Activated CD8-positive, alpha-beta memory T cell treated with anti-CD3 and anti-CD28 coated beads, Interleukin-2, amount 50 U/mL, for 1 hour (primary cell): ENCODE measurements around the gene PIH1D1.
A peak's percentile ranks its signal among the peaks of the same experiment; 100 is the strongest.
"Not testable (repeated sequence)": the region's sequence is repeated elsewhere in the genome, so short reads cannot be mapped to it uniquely, and the experiment has no call there.

Experiments used
- DNase-seq: peaks from one replicate; pipeline ENCODE4 v3.0.0-alpha.2; 2020; ENCODE audit errors: extremely low read depth

PIH1D1 gene

DNA sequence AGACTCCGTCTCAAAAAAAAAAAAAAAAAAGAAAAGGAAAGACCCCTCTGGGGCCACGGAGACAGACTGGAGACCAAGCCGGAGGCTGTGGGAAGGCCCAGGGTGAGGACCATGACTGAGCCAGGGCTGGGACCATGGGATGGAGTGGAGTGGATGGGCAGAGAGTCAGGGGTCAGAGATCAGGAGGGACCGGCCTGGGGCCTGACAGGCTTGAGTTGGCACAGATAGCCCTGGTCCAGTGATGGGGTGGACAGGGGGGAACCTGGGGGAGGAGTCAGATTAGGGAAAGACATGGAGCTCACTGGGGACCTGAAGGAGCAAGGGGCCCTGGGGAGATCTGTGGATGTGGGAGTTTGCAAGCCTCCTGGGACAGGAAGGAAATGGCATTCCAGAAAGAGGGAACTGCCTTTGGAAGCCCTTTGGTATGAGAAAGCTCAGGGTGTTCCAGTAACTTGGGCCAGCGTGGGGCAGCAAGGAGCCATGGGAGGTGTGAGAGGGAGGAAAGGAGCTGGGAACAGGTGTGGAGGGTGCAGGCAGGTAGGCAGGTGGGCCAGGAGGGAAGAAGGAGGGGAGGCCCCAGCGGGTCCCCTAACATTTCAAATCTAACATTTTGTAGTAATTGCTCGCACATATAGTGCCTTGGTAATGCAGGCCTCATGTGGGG lies 29.5 kb upstream of the PIH1D1 start:
- DNase-seq: no peak

DNA sequence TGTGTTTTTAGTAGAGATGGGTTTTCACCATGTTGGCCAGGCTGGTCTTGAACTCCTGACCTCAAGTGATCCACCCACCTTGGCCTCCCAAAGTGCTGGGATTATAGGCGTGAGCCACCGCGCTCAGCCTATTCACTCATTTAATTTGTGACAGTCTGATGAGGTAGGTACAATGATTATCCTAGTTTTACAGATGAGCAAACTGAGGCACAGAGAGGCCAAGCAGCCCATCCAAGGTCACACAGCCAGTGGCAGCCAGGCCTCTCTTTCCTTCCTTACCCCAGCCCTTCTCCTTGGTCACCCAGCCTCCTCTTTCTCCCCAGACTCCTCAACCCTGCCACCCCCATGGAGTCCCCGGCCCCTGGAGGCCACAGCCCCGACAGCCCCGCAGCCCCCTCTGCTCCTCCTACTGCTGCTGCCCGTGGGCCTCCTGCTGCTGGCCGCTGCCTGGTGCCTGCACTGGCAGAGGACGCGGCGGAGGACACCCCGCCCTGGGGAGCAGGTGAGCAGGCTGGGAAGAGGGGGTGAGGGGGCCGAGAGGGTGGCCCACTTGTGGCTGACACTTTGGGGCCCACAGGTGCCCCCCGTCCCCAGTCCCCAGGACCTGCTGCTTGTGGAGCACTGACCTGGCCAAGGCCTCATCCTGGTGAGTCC lies 28.5 kb upstream of the PIH1D1 start:
- DNase-seq: no peak

DNA sequence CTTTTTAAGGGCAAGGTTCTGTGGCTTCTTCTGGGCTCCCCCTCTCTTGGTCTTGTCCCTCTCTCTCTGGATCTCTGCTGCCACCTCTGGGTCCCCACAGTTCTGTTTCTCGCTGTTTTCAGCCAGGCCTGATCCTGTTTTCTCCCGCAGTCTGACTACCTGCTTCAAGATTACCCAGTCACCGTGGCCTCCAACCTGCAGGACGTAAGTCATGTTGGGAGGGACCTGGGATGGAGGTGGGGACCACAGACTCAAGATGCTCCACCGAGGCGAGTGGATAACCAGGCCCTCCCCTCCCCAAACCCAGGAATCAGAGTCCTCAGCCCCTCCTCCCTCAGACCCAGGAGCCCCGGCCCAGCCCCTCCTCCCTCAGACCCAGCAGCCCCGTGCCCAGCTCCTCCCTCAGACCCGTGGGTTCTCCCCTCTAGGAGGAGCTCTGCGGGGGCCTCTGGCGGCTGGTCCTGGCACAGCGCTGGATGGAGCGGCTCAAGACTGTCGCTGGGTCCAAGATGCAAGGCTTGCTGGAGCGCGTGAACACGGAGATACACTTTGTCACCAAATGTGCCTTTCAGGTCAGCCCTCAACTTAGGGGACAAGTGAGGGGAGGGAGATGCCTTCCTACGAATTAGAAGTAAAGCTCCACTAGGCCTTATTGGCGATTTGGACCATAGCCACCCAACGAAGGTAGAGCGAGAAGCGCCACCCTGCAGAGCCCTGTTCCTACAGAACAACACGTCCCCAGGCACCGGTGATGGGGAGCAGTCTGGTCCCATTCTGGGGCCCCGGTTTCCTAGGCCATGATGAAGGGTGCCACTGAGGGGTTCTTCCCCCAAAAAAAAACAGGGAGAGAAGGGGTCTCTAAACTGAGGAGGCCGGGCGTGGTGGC lies 24.6 kb upstream of the PIH1D1 start:
- no peak for DNase-seq

DNA sequence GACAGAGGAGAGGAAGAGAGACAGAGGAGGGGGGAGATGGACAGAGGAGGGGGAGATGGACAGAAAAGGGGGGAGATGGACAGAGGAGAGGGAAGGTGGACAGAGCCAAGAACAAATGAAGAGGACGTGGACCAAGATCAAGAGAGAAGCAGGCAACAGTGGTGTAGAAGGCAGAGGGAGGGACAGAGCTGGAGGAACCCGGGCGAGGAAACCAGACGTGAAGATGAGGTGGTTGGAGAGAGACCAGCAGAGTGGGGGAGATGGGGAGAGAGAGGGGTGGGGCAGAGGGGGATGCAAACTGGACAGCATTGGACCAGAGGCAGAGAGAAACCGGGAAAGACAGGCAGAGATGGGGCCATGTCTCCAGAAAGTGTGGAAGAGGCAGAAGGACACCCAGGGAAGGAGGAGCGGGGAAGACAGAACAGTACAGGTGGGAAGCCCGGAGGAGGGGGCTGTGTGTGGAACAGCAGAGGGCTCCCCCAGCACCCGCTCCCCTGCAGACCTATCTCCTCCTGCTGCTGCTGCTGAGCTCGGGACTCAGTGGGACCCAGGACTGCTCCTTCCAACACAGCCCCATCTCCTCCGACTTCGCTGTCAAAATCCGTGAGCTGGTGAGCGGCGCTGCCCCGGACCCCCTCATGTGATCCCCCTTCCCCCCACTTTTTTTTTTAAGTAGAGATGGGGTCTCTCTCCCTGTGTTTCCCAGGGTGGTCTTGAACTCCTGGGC lies 23.7 kb upstream of the PIH1D1 start:
- DNase-seq: no peak

DNA sequence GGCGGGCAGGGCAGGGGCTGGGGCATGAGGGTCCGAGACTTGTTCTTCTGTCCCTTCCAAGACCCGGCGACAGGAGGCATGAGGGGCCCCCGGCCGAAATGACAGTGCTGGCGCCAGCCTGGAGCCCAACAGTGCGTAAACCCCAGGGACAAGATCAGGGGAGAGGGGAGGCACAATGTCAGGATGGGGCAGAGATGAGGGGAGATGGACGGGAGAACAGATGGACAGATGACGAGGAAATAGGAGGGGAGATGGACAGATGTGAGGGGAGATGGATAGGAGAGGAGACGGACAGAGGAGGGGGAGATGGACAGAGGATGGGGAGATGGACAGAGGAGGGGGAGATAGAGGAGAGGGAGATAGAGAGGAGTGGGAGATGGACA lies 22.9 kb upstream of the PIH1D1 start:
- no peak for DNase-seq

DNA sequence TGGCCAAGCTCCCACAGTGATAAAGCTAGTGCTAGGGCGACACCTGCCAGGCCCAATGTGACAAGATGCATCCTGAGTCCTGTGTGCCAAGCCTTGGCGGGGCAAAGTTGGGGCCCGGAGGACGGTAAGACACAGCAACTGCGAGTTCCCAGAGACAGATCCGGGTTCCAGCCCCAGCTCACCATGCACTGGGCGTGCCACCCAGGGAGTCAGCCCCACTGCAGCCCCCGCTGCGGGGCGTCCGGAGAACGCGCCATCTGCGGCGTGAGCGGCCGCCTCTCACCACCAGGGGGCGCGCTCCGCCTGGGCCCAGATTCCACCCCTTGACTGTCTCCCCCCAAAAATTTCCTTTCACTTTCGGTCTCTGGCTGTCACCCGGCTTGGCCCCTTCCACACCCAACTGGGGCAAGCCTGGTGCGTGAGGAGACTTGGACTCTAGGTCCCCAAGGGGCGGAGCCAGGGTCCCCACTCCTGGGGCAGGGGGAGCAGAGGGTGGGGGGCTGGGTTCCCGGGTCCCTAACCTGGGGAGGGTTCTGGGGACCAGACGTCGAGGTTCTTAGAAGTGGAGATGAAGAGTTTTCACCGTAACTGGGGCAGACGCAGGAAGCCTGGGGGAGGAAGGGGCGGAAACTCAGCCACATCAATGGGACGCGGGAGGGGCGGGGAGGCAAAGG lies 22.4 kb upstream of the PIH1D1 start, which contains the start of gene FLT3LG:
Gene FLT3LG (plus strand): TSS at position 348 of the 674 bp plus-strand sequence. CDS start 425 bp downstream, outside the sequence.
- DNase-seq: peak; percentile 86

DNA sequence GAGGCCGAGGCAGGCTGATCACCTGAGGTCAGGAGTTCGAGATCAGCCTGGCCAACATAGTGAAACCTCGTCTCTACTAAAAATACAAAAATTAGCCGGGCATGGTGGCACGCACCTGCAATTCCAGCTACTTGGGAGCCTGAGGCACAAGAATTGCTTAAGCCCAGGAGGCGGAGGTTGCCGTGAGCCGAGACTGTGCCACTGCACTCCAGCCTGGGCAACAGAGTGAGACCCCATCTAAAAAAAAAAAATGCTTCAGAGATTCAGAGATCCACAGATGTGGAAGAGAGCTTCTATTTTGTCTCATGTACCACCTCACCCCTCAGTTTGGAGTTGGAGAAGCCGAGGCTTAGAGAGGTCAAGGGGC lies 21.9 kb upstream of the PIH1D1 start:
- not testable (repeated sequence) for DNase-seq

DNA sequence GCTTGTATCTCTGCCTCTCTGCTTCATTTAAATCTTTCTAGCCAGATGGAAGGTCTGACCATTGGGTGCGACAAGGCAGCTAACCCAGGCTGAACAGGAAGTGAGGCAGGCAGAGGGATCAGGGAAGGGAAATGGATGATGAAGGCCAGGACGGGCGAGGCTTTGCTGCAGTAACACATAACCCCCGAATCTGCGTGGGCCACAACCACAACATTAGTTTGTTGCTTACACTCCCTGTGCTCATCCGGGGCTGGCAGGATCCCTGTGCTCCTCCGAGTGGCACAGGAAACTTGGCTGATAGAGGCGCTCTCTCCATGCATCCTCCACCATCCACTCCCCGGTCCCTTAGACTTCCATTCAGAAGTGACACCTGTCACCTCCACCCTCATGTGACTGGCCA lies 21.3 kb upstream of the PIH1D1 start:
- no peak for DNase-seq

DNA sequence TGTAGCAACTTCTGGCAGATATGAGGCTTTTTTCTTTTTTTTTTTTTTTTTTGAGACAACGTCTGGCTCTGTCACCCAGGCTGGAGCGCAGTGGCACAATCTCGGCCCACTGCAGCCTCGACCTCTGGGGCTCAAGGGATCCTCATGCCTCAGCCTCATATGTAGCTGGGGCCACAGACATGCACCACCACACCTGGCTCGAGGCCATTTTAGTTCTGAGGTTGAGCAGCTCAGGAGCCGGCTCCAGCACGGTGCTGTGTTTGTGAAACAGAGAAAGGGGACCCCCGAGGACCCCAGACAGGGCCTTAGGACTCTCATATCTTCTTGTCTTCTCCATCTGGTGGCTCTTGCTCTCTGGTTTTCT lies 19.0 kb upstream of the PIH1D1 start:
- no peak for DNase-seq

DNA sequence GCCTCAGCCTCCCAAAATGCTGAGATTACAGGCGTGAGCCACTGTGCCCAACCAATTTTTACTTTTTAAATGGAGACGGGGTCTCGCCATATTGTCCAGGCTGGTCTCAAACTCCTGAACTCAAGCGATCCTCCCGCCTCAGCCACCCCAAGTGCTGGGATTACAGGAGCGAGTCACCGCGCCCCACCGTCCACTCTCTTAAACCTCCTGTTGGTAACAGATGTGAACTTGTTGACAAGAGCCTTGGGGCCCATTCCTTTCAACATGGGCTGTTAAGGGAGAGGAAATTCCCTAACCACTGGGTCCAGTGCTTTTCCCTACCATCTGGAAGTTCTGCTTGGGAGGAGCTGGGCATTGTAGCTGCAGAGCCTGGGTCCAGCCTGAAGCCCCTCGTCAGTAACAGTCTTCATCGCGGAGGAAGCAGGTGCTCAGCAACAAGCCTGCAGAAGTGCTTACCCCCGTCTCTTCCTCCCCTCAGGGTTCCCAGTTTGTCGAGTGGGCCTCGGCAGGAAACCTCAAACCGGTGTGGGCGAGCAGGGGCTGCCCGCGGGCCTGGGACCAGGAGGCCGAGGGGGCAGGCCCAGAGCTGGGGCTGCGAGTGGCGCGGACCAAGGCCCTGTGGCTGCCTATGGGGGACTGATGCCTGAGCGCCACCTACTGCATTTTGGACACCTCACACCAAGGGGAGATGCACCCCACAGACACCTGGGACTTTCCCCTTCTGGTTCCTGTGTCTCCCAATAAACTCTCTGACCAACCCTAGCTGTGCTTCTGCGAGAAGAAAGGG lies 18.4 kb upstream of the PIH1D1 start:
- peak; percentile 64 for DNase-seq

DNA sequence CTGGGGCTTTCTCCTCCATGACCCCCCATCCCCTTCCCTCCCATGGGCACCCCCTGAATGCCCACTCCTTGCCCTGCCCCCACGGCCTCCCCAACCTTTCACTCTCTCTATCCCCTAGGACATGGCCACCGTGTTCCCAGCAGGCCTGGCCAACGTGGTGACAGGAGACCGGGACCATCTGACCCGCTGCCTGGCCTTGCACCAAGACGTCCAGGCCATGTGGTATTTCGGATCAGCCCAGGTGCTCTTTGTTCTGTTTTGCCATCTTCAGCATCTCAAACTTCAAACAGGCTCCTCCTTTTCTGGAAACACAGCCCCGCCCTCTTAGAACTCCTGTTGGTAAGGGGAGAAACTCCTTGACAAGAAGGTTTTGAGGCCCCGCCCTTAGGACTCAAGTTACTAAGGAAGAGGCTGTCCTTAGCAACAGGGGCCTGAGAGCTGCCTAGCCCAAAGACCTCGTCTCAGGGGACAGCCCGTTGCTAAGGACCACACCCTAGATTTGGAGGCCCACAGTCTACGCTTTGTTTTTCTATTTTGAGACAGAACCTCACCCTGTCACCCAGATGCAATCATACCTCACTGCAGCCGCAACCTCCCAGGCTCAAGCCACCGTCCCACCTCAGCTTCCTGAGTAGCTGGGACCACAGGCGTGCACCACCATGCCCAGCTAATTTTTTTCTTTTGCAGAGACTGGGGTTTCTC lies 17.3 kb upstream of the PIH1D1 start:
- DNase-seq: peak; percentile 98

DNA sequence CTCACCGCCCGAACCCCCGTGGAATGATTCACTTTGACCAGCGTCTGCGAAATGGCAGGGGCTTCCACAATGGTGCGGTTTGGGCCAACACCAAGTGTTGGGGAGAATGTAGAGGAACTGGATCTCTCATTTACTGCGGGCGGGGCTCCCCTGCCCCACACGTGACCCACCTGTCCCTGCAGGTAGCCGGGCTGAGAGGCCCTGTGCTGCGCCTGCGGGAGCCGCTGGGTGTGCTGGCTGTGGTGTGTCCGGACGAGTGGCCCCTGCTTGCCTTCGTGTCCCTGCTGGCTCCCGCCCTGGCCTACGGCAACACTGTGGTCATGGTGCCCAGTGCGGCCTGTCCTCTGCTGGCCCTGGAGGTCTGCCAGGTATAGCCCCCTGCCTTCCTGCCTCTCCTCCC lies 16.6 kb upstream of the PIH1D1 start:
- DNase-seq: no peak

DNA sequence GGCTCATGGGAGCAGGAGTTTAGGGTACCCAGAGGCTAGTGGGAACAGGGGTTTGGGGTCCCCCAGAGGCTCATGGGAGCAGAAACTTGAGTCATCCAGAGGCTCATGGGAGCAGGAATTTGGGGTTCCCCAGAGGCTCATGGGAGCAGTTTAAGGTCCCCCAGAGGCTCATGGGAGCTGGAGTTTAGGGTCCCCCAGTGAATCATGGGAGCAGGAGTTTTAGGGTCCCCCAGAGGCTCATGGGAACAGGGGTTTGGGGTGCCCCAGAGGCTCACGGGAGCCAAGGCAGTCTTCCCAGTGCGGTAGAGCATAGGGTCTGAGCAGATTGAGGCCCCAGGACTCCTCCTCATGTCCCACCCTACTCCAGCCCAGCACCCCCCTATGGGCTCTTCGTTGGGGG lies 13.8 kb upstream of the PIH1D1 start:
- DNase-seq: no peak

DNA sequence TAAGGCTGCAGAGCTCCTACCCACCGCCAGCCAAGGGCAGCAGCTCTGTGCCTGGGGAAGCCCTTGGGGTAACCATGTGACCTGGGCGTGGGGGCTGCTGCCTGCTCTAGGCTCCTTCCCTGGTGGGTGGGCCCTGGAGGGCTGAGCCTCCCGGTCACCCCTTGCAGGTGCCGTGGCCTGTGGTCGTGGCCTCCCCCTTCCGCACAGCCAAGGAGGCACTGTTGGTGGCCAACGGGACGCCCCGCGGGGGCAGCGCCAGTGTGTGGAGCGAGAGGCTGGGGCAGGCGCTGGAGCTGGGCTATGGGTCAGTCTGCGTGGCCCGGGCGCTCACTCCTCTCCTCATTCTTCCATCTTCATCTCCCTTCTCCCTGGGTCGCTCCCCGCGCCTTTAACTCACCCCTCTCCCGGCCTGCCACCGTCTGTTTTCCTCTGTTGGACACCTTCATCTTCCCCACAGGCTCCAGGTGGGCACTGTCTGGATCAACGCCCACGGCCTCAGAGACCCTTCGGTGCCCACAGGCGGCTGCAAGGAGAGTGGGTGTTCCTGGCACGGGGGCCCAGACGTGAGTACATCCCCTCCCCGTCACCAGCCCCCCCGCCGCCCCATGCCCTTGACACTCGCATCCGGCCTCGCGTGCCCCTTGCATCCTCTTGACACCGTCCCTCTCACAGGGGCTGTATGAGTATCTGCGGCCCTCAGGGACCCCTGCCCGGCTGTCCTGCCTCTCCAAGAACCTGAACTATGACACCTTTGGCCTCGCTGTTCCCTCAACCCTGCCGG lies 12.5 kb upstream of the PIH1D1 start:
- DNase-seq: no peak

DNA sequence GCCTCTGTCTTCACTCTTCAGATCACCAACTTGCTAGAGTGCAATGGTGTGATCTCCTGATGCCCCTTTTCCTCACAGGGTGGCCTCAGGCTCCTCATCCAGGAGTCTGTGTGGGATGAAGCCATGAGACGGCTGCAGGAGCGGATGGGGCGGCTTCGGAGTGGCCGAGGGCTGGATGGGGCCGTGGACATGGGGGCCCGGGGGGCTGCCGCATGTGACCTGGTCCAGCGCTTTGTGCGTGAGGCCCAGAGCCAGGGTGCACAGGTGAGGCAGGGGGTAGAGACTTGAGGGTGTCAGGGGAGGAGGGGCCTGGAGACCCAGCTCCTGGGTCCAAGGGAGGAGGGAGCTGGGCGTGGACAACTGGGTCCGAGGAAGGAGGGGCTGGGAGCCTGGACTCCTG lies 10.9 kb upstream of the PIH1D1 start:
- DNase-seq: no peak

DNA sequence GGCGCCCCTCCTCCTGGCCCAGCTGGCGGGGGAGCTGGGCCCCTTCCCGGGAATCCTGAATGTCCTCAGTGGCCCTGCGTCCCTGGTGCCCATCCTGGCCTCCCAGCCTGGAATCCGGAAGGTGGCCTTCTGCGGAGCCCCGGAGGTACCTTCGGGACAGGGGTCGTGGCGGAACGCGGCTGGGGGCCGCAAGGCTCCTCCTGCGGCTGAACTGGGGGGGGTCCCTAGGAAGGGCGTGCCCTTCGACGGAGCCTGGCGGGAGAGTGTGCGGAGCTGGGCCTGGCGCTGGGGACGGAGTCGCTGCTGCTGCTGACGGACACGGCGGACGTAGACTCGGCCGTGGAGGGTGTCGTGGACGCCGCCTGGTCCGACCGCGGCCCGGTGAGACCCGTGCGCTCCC lies 10.0 kb upstream of the PIH1D1 start:
- DNase-seq: no peak

DNA sequence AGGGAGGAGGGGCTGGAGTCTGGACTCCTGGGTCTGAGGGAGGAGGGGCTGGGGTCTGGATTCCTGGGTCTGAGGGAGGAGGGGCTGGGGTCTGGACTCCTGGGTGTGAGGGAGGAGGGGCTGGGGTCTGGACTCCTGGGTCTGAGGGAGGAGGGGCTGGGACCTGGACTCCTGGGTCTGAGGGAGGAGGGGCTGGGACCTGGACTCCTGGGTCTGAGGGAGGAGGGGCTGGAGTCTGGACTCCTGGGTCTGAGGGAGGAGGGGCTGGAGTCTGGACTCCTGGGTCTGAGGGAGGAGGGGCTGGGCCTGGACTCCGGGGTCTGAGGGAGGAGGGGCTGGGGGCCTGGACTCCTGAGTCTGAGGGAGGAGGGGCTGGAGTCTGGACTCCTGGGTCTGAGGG lies 9.5 kb upstream of the PIH1D1 start:
- not testable (repeated sequence) for DNase-seq

DNA sequence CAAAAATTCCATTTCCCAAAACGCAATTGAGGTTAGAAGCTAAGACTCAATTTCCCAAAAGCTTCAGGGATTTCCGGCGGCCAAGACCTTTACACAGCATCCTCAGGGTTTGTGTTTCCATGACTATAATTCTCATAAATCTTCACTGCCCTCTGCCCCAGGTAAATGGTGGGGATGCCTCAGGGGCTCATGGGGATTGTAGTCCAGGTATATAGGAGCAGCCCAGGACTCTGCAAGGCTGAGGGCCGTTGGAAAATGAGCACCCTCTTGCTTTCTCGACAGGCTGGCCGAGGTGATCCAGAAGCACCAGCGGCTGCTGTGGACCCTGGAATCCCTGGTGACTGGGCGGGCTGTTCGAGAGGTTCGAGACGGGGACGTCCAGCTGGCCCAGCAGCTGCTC lies 7.8 kb upstream of the PIH1D1 start:
- DNase-seq: no peak

DNA sequence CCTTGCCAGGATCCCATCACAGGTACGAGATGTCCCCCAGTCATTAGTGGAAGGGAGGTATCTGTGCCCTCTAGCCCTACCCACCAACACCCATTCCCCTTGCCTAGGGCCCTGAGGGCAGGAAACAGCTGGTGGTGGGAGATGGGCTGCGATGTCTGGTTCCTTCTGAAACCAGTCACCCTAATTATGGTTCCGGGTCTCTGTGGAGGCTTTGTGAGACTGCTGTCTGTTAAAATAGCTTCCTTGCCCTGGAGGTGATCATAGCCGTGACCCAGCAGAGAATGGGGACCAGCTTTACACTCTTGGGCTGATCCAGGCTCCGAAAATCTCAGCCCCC lies 6.9 kb upstream of the PIH1D1 start:
- DNase-seq: no peak

DNA sequence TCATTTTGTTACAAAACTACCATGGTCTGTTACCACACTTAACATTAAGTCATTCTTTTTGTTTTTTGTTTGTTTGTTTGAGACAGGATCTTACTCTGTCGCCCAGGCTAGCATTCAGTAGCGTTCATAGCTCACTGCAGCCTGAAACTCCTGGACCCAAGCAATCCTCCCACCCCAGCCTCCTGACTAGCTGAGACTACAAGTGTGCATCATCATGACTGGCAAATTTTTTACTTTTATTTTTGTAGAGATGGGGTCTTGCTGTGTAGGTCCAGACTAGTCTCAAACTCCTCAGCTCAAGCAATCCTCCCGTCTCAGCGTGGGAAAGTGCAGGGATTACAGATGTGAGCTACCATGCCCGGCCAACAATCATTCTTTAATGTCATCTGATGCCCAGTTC lies 4.7 kb upstream of the PIH1D1 start:
- no peak for DNase-seq
